ENCODE data around the gene STON1.
A peak's percentile ranks its signal among the peaks of the same experiment; 100 is the strongest.
"Not testable (repeated sequence)": the region's sequence is repeated elsewhere in the genome, so short reads cannot be mapped to it uniquely, and the experiment has no call there.

Gene STON1

DNA sequence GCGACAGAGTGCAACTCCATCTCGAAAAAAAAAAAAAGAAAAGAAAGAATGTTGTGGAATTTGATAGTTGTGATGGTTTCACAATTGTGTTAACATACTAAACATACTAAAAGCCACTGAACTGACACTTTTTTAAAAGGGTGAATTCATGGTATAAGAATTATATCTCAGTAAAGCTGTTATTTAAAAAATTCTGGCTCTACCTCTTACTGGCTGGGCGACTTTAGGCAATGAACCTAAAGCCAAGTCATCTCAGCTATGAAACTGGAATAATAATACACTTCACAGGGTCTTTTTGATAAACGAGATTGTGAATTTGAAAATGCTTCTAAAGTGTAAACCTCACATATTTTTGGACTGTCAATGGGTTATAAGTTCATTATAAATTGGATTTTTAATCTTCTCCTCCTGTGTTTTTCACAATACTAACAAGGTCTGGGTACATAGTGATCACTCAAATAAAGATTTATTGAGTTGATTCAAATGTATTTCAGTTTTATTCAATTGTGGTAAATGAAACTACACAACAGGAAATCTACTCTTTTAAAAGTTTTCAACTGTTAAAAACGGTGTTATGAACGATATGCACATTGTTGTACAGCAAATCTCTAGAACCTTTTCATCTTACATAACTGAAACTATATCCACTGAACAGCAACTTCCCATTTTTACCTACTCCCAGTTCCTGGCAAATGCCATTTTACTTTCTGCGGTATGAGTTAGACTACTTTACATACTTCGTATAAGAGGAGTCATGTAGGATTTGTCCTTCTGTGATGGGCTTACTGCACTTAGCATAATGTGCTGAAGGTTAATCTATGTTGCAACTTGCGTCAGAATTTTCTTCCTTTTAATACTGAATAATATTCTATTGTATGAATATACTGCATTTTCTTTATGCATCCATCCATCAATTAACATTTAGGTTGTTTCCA is 44.7 kb downstream of the STON1 start:
- DNase-seq, result no peak

DNA sequence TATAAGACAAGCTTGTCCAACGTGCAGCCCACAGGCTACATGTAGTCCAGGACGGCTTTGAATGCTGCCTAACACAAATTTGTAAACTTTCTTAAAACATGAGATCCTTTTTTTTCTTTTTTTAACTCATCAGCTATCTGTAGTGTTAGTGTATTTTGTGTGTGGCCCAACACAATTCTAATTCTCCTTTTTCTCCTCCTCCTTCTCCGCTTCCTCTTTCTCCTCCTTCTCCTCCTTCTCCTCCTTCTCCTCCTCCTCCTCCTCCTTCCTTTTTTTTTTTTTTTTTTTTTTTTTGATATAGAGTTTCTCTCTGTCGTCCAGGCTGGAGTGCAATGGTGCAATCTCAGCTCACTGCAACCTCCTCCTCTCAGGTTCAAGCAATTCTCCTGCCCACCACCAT is 48.4 kb downstream of the STON1 start:
- DNase-seq, result no peak

DNA sequence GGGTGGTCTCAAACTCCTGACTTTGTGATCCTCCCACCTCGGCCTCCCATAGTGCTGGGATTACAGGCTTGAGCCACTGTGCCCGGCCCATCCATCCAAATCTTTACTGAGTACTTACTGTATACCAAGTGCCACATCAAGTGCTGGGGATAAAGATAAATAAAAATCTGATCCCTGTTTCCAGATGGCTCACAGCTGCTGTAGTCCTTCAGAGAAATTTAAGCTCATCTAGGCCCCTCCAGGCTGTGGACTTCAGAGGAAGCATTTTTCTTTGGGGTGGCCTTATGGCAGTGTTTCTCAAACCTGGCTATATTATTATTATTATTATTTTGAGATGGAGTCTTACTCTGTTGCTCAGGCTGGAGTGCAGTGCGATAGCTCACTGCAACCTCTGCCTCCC is 54.0 kb downstream of the STON1 start:
- no peak for DNase-seq

DNA sequence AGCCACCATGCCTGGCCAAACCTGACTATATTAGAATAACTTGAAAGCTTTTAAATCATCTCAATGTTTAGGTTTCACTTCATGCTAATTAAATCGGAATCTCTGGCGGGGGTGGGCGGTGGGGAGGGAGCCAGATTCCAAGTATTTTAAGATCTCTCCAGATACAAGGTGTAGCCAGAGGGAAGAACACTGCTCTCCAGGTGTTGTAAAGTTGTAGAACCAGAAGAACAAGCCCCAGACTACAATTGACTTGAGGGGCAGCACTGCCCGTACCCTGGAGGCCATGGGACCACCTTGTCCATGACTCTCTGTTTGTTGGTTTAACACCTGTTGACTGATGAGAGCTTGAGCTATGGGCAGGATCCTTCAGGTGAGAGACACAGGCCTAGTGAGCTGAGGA is 54.6 kb downstream of the STON1 start:
- DNase-seq, result no peak

DNA sequence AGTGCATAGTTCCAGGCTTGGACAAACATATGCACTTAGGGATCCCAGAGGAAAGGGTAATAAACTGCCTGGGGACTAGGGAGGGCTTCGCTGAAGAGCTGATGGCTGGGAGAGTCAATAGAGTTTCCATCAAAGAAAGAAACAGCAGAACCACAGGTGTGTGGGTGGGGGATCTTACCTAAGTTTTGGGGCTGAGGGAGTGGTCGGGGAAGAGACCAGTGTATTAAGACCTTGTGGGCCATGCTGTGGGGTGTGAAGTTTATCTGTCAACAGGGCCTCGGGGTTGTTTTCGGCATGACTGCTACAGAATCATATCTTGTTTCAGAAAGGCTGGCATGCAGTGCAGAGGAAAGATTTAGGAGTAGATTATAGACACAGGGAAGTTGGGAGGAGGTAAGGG is 56.5 kb downstream of the STON1 start:
- DNase-seq, result no peak

DNA sequence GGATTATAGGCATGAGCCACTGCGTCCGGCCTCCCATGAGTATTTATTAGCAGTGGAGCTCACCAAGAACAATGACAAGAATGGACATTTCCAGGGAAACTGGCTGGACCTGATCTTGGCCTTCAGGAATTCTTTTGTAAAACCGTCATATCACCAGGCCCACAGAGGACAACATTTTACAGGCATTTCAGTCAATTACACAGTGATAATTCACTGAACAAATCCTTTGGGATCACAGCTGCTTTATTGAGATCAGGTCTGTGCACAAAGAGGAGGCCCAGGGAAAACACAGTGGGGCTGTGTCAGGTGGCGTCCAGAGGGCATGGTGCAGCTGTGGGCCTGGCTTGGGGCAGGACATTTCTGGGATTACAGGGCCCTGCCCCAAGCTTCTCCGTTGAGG is 57.6 kb downstream of the STON1 start:
- no peak for DNase-seq

DNA sequence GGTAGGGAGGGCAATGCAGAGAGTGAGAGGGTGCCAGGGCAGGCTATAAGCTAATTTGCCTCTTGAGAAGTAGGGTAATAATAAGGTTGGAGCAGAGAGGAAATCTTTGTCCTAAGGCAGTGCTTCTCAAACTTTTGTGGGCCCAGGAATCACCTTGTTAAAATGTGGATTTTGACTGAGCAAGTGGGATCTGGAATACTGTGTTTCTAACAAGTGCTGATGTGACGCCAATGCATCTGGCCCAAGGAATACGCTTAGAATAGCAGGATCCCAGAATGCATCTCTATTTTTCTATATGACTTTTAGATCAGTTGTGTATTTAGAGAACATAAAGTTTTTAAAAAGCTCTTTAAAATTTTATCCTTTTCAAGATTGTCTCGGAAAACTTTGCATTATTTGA is 58.0 kb downstream of the STON1 start:
- no peak for DNase-seq

DNA sequence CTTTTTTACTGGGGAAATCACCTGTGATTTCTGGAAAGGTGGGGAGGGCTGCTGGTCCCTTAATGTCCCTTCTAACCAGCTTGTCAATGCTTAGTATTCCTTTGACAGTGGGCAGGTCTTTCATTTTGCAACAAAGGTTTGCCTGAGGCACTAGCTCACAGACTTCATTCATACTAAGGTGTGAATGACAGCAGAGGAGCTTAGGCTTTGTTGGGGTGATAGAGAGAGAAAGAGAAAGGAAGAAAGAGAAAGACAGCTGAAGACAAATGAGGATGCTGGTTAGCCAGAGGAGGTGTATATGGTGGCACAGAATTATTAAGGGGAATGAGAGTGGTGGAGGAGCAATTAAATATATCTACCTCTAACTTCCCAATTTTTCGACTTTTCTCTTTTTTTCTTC is 58.8 kb downstream of the STON1 start:
- DNase-seq, result no peak

DNA sequence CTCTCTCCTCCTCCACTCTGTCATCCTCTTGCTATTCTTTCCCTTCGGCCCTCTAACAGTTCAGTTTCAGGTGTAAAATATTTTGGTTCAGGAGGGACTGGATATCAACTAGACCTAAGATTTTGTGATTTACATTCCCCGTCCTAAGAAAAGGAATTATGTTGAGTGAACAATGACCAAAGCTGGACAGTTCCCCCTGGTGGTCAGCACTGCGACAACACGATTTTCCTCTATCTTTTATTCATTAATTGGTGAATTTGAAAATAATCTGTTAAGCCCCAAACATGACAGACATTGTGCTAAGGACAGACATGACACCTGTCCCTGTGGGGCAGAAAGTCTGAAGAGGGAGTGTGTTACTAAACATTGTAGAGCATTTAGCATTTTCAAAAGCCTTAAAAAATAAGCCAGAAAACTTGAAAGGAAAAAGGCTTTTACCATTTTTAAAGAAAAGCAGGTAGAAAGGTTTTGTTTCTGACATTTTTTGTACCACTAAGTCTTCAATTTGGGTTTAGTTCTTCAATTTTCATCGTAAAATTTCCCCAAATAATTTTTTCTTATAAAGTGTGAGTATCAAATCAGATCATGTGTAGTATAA is 59.3 kb downstream of the STON1 start:
- DNase-seq, result no peak

DNA sequence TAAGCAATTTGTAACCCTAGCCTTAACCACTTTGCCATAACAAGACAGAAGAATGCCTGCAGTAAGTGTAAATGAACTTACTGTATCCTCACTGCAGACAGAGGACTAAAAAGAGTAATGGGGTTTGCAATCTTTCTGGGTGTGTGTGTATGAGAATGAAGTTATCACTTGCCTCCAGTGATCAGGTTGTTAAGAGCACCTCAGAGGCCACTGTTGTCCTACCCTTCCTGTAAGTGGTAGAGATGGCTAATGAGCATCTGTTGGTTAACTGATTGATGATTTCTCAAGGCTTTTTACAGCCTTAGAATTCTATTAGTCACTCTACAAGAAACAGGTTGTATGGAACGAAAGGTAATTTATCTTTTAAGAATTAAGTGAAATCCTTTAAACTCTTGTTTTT is 60.1 kb downstream of the STON1 start:
- no peak for DNase-seq

DNA sequence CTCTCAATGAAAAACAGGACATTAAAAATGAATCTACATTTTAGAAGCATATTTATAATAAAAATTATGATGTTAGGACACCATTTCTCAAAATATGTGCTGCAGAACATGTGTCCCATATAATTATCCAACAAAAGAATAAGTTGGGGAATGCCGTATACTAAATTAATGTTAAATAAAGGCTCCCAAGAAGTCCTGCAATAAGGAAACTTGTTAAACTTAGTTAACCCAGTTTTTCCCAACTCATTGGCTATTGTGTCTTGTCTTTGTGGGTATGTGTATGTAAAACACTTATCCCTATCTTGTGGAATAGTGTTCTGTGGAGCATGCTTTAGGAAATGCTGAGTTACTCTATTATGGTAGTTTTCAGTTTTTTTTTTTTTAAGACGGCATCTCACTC is 62.1 kb downstream of the STON1 start:
- no peak for DNase-seq

DNA sequence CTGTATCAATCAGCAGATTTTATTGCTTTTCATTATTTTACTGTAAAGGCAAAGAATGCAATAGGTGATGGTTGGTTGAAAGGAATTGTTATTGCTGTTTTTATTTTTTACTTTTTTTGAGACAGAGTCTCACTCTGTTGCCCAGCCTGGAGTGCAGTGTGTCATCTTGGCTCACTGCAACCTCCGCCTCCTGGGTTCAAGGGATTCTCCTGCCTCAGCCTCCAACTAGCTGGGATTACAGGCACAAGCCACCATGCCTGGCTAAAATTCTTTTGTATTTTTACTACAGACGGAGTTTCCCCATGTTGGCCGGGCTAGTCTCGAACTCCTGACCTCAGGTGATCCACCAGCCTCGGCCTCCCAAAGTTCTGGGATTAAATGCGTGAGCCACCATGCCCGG is 66.8 kb downstream of the STON1 start:
- not testable (repeated sequence) for DNase-seq

DNA sequence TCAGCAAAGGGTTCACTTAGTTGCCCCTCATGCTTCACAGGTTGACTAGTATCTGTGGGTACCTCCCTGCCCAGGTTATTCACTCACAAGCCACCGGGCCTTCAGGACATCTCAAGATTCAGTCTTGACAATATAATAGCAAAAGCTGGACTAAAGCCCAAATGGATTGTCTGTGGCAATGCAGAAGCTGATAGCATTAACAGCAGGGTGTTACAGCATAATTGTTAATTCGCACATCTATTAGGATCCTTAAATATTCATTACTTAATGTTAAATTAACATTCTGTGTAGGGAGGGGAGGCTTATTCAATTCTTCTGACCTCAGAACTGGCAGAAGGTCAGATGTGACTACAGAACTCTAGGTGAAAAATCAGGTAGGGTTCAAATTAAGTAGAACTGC is 67.5 kb downstream of the STON1 start:
- DNase-seq, result no peak

DNA sequence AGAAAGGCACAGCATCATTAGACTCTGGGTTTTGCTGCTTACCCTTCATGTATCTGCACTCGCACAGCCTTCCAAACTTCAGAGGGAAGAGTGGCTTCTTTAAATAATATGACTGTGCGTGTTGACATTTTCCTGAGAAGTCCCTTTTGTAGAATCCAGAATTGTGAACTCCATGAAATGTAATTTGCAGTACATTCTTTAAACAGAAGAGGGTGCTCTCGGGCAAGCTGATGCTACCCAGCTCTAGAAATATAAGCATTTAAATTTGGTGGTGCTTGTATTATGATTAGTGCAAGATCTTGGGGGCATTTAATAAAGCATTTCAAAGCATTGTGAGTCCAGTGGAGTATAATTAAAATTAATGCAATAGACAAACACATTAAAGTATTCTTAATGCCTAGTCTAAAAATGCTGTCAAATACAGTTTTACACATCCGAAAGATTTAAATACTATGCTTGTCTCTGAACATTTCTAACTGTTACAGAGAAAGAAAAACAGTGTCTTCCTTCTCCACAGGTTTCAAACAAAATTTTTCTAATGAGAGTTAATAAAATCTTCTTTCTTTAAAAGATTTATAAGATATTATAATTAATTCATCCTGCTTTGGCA is 70.4 kb downstream of the STON1 start:
- no peak for DNase-seq

DNA sequence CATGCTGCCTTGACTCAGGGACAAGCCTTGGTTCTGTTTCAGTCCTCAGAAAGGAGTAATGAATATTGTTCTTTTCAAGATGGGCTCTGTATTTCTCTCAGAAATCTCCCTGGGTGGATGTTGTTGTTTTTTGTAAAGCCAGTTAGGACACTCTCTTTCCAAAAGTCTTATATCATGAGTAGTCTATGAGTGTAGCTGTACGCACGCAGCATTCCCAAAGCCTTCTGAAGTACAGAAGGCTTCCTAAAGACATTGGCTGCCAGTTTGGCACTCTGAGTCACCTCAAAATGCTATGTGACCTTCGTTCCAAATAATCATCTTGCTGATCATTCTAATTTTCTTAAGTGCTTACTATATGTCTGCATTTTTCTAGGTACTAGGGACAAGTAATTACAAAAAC is 71.0 kb downstream of the STON1 start:
- no peak for DNase-seq

DNA sequence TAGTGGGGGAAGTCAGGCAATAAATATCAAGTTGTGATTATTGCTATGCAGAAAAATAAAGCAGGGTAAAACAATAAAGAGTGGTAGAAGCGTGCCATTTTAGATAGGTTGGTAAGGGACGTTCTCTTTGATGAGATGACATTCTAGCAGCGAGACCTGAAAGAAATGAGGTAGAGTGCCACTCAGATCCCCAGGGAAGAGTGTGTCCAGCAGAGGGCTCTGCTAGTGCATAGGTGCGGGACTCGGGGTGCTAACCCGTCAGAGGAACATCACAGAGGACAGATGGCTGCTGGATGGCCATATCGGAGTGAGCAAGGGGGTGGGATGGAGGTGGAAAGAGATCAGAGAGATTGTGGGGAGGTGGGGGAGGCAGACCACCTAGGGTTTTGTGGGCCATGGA is 71.4 kb downstream of the STON1 start:
- DNase-seq, result peak; percentile 22 to 23

DNA sequence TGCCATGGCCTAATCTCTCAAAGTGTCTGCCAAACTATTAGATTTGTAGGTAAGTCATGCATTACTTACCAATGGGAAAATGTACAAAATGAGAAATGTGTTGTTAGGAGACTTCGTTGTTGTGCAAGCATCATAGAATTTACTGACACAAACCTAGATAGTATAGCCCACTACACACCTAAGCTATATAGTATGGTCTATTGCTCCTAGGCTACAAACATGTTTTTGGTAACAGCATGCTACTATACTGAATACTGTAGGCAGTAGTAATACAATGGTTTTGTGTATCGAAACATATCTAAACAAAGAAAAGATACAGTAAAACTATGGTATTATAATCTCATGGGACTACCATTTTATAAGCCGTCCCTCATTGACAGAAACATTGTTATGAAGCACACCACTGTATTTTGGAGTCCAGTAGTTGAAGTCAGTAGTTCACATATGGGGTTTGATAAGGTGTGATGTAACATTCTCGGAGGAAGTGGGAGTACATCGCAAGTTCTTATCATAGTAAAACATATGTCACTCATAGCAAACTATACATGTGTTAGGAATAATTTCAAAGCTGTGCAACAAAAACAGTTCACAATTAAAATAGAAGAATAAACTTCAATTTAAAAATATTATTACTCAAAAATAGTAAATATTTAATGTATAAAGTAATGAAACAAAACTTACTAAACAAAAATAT is 75.7 kb downstream of the STON1 start:
- no peak for DNase-seq

DNA sequence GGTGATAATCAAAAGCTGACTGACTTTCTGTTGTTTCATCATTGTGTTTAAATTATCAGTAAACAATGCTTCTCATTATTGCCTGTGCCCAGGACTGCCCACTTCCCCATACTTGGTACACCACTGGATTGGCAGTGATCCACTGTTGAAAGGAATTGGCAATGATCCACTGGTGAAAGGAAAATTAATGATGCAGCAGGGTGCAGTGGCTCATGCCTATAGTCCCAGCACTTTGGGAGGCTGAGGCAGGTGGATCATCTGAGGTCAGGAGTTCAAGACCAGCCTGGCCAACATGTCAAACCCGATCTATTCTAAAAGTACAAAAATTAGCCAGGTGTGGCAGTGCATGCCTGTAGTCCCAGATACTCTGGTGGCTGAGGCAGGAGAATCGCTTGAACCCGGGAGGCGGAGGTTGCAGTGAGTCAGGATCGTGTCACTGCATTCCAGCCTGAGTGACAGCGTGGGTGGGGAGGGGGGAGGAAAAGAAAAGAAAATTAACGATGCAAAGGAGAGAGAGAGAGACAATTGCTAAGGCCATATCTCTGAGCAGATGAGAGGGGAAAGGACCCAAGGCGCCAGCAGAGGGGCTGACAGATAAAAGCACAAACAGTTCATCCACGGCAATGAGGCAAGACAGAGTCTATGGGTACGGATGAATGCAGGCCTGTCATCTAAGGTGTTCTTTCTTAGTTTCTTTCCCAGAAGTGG is 77.5 kb downstream of the STON1 start:
- DNase-seq, result no peak

DNA sequence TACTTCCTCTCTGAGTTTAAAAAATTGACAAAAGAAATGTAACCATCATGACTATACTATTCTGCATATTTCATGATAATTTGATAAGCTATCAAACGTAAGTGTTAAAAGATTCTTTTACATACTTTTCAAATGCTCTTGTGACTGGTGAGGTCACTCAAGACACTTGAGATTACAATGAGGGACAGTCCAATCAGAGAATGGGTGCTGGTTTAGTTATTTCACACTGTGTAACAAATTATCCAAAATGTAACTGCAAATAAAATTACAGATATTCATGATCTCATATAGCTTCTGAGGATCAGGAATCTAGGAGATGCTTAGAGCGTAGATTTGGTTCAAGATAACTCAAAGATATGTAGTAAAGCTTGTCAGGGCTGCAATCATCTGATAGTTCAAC is 83.3 kb downstream of the STON1 start:
- DNase-seq, result no peak

DNA sequence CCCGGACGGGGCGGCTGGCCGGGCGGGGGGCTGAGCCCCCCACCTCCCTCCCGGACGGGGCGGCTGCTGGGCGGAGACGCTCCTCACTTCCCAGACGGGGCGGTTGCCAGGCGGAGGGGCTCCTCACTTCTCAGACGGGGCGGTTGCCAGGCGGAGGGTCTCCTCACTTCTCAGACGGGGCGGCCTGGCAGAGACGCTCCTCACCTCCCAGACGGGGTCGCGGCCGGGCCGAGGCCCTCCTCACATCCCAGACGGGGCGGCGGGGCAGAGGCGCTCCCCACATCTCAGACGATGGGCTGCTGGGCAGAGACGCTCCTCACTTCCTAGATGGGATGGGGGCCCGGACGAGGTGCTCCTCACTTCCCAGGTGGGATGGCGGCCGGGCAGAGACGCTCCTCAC is 84.6 kb downstream of the STON1 start:
- not testable (repeated sequence) for DNase-seq

DNA sequence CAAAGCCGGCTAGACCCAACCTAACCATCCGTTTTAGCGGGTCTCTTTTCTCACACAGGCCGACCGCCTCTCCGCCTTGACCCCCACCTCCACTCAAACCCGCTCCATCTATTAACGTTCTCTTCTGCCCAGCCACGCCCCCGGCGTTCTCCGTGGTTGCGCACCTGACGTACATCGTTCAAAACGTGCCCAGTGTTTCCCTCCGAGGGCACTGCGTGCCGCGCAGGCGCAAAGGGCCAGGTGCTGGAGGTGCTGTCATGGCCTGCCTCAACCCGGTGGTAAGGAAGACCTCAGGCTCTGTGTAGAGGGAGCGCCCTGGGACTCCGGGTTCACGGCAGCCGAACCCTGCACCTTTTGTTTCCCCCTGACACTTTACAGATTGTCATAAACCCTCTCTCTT is 87.7 kb downstream of the STON1 start, which contains the start of gene GTF2A1L:
Gene GTF2A1L (plus strand): TSS at position 239 of the 400 bp plus-strand sequence. CDS start 19 bp downstream, at position 258.
- no peak for DNase-seq

DNA sequence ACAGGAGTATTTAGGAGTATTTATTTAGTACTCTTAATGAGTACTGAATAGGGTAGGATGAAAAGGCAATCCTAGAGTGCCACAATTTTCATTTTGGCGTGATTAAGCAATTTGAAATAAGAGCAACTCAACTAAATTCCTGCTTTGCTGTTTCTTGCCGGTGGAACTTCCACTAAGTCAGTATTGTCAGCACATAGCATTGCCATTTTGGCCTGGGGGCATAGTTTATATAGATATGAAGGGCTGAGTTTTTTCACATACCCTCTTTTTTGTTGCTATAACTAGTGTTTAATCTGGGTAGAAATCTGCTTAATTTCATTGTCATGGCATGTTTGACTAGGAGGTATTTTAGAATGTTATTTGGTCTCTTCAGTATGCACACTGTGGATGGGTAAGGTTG is 89.6 kb downstream of the STON1 start:
- DNase-seq, result no peak

DNA sequence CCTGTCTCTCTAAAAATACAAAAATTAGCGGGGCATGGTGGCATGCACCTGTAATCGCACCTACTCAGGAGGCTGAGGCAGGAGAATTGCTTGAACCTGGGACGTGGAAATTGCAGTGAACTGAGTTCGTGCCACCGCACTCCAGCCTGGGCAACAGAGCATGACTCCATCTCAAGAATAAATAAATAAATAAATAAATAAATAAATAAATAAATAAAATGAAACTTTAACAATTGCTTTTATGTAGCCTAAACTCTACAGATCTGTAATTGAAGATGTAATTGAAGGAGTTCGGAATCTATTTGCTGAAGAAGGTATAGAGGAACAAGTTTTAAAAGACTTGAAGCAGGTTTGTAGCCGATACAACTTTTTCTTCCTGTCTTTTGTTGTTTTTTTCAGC is 90.7 kb downstream of the STON1 start:
- DNase-seq, result no peak

All from activated T-cell treated with anti-CD3 and anti-CD28 coated beads, Interleukin-2, amount 50 U/mL, for 48 hours (primary cell).